CD4-positive, alpha-beta T cell treated with Interleukin-15 for 1 hour (primary cell): ENCODE results near the gene IGF1R.

ENCODE experiments used
- DNase-seq: peaks from one replicate; pipeline ENCODE4 v3.0.0-alpha.2; 2020

The IGF1R gene

DNA sequence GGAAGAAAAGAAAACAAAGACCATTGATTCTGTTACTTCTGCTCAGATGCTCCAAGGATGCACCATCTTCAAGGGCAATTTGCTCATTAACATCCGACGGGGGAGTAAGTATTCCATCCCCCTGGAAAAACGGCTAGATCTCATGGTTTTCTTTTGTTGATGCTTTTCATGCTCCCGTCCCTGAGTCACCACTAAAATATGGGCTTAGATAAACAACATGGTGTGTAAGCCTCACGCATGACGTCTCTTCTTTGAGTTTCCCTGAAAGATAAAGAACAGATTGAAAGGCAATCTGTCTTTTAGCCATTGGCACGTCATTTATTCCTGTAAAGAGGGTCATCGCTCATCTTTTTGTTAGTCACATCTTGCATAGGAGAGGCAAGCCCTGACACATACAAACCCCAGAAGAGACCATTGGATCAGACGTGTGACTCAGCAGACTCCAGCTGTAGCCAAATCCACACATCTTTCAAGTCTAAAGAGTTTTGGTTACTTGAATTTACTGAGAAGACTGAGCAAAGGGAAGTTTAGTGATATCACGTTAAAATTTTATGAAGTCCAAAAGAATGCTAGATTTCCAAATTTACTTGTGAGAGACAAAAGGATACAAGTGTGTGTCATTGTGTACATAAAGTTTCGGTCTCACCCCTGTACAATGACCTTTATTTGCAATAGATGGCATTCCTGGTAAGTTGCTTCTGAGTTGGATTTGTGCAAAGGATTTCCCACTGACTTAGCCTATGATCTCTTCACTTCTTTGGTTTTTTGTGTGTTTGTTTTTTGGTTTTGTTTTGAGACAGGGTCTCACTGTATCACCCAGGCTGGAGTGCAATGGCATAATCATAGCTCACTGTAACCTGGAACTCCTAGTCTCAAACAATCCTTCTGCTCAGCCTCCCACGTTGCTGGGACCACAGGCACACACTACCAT, 248.7 kb downstream of the IGF1R start:
- DNase-seq: no peak

- no peak for DNase-seq
Observed at GRCh38 chr15:98898122-98898521, 249.8 kb downstream of the IGF1R start.

DNA sequence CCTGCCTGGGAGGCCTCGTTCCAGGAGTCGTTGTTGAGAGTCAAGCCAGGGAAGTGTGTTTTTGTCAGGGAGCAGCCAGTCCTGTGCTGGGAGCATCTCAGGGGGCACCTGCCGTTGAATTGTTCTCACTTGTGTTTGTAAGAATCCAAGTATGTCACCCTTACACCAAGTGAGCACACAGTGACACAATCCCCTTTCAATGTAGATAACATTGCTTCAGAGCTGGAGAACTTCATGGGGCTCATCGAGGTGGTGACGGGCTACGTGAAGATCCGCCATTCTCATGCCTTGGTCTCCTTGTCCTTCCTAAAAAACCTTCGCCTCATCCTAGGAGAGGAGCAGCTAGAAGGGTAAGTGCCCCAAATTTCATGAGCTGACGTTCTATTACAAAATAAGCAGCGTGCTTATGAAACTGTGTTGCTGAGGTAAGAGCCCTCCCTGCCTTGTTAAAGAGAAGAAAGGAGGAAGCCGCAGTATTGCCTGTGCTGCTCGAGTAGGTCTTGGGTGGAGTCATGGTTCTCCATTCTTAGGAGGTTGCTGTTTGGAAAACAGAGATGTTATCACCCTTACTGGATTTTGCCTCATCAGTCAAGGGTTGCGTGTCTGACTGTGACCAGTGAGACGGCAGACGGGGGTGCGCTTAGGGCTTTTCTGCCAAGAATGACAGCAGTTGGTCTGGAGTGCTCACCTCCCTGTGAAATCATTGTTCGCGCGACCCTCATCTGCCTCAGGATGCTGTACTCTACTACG, 251.1 kb downstream of the IGF1R start:
- DNase-seq: peak; percentile 23

DNA sequence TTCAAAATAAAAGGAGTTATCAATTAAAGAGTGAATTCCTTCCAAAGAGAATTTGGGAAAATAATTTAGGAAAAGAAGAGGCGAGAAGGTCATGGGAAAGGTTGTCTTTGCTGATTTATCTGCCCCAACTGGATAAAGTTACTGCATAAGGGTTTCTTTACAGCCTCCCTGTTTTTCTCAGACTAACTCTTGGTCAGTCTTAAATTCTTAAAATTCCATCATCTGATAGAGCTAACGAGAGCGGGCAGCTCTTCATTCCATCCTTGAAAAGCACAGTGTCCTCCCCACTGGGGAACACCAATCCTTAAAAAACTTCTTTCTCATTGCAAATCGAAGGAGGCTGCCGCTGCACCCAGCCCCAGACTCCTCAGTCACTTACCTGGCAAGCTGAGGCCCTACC, 252.0 kb downstream of the IGF1R start:
- no peak for DNase-seq

DNA sequence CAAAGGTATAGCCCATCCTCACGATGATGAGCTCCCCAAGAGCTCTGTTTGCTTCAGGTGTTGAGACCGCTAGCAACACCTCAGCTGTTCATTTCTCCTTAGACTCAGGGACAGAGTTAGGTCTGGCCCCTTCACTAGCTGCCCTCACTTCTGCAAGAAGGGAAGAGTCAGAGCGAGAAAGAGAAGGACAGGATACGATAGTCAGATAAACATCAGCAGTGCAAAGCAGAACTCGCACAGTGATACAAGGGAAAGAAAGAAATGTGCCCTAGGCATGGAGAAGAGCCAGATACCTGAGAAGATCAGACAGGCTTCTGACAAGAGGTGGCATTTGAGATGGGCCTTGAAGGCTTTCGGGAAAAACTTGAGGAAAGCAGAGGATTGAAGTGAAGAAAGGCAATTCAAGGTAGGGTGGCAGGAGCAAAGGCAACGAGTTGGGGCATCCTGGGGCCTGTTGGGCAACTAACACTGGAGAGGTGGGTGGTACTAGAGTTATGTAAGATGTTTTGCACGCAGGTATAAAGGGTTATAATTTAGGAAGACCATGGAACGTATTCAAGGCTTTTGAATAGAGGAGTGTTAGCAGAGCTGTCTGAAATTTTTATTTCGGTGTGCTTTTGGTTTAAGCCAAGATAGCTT, 253.2 kb downstream of the IGF1R start:
- no peak for DNase-seq

- no peak for DNase-seq
Observed at GRCh38 chr15:98902931-98903330, 254.6 kb downstream of the IGF1R start.

- DNase-seq: no peak
Observed at GRCh38 chr15:98903377-98904018, 255.2 kb downstream of the IGF1R start.

- no peak for DNase-seq
Observed at GRCh38 chr15:98904544-98904943, 256.2 kb downstream of the IGF1R start.

DNA sequence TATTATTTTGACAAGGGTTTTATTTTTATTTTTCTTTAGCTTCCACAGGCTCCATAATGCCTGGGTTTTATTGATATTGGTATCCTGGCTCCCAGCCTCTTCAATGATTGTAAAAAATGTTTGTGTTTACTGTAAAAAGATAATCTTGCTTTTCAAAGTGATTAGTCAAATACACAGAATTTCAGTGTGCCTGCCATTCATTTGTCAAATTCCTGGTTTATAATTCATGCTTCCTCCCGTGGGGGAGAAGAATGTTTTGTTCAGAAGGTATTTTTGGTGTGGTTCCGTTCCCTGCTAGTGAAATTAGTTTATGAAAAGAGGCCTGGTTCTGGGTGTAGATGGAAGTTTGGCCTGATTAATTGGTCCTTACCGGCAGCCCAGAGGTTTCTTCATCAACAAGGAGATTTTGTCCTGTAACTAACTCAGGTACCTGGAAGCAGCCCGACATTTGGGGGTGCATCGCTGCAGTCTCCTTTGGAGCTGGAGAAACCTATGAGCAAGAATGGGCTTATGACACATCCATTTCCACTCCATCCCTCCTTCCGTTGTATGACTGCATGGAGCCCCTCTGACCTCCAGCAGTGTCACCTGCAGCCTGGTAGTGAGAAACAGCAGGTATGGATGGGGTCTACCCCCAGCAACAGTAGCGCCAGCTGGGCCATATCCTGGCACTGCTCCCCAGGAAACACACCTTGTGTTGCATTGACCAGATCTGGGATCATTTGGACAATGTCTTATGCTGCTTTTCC, 257.8 kb downstream of the IGF1R start:
- DNase-seq: no peak

DNA sequence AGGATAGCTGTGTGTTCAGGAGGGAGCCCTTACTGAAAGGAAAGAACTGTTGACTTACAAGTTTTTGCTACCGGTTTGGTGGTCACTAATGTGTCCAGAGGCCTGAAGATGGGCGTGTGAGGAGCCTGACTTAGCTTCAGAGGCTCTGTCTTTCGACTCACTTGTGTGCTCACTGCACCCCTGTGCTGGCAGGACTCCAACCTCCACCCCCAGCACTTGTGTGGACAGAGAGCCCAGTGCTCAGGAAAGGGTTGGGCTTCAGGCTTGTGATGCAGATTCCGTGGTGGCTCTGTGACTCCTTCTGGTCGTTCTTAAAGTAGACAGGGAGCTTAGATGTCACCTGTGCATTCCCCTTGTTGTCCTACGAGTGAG, 258.4 kb downstream of the IGF1R start:
- no peak for DNase-seq

DNA sequence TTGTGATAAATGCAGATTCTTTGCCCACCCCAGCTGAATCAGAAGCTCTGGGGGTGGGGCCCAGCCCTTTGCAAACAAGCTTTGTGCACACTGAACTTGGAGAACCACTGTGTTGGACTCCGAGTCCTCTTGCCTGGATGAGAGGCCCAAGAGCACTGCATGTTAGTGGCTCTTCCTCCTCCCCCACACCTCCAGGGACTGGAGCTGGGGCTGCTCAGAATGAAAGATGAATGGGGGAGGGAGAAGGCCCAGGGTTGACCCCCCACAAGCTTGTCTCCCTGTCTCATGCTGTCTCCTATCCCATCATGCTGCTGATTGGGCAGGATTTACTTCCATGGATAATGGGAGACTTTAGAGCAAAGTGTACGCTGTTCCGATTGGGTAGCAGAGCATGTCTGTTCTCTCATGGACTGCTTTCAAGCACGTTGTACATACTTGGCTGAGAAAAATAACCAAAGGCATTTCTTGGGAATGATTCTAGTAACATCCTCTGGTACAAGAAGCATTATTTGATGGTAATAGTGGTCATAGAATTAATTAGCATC, 259.7 kb downstream of the IGF1R start:
- no peak for DNase-seq

- no peak for DNase-seq
Observed at GRCh38 chr15:98909968-98910885, 261.9 kb downstream of the IGF1R start.

- DNase-seq: no peak
Observed at GRCh38 chr15:98914626-98915025, 266.3 kb downstream of the IGF1R start.

DNA sequence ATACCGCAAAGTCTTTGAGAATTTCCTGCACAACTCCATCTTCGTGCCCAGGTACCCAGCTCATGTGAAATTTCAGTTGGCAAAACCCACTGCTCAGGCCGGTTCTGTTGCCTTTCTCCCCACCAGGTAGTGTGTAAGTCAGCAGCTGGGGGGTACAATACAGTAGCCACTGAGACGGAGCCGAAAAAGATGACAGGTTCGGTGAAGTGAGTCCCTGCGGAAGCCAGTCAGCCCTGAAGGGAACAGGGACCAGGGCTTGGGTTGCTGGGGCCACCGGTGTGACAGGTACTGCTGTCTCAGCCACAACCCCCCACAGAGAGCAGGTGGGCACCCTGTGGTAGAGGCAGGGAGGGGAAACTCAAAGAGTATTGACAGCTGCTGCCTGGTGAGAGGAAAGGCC, 268.5 kb downstream of the IGF1R start:
- no peak for DNase-seq

DNA sequence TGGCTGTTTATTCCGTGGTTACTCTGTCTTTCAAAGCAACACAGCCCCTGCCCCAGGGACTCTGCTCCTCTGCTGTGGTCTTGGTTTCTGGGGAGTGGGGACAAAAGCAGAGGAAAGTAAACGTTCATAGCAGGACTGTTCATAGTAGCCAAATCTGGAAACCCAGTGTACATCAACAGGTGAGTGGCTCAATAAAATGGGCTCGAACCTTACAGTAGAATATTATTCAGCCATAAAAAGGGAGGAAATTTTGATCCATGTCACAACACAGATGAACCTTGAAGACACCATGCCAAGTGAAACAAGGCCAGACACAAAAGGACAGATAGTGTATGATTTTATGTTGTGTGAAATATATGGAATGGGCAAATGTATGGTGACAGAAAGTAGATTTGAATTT, 269.1 kb downstream of the IGF1R start:
- DNase-seq: no peak

GRCh38 chr15:98920091-98920880, 271.9 kb downstream of the IGF1R start:
- no peak for DNase-seq

- DNase-seq: no peak
Observed at GRCh38 chr15:98923171-98923570, 274.8 kb downstream of the IGF1R start.

- DNase-seq: no peak
Observed at GRCh38 chr15:98923579-98923978, 275.2 kb downstream of the IGF1R start.

DNA sequence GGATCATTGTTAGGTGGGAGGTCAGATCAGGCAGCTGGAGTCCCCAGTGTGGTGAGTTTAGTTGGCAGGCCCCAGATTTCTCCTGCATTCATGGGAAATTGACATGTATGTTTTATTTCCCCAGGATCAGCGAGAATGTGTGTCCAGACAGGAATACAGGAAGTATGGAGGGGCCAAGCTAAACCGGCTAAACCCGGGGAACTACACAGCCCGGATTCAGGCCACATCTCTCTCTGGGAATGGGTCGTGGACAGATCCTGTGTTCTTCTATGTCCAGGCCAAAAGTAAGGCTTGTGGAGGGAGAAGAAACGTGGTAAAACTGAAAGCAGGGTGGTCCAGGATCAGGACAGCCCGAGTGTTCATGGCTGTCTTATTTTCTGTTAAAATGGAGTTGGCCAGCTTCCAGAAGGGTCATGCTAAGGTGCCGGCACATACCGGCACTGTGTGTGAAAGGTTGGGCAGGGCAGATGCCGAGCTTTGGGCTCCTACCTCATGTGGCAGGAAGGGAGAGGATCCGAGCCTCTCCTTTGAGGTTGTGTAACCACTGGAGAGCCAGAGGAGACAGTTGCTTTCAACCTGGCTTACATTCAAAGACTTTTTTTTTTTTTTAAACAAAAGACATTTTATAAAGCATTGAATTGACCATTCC, 276.2 kb downstream of the IGF1R start:
- no peak for DNase-seq

- DNase-seq: no peak
Observed at GRCh38 chr15:98926236-98926635, 277.9 kb downstream of the IGF1R start.
